ENCODE measurements around the gene RNF8.
"Not testable (repeated sequence)": the region's sequence is repeated elsewhere in the genome, so short reads cannot be mapped to it uniquely, and the experiment has no call there.

DNA sequence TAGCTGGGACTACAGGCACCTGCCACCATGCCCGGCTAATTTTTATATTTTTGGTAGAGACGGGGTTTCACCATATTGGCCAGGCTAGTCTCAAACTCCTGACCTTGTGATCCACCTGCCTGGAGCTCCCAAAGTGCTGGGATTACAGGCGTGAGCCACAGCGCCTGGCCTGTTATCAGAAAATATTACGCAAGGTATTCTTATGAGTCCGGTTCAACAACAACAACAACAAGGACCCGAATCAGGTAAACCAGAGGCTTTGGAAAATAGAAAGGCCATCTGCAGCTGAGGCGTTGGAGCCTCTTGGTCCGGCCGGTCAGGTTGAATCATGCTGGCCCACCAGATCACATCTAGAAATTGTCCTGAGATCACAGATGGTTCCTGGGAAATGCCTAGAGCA lies 46.3 kb upstream of the RNF8 start:
- TF ChIP-seq, protein P1, sequence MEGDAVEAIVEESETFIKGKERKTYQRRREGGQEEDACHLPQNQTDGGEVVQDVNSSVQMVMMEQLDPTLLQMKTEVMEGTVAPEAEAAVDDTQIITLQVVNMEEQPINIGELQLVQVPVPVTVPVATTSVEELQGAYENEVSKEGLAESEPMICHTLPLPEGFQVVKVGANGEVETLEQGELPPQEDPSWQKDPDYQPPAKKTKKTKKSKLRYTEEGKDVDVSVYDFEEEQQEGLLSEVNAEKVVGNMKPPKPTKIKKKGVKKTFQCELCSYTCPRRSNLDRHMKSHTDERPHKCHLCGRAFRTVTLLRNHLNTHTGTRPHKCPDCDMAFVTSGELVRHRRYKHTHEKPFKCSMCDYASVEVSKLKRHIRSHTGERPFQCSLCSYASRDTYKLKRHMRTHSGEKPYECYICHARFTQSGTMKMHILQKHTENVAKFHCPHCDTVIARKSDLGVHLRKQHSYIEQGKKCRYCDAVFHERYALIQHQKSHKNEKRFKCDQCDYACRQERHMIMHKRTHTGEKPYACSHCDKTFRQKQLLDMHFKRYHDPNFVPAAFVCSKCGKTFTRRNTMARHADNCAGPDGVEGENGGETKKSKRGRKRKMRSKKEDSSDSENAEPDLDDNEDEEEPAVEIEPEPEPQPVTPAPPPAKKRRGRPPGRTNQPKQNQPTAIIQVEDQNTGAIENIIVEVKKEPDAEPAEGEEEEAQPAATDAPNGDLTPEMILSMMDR (IDR thresholded peaks at IDR 0.05; ENCODE audit: low read depth, low read length) = not testable (repeated sequence)
- TF ChIP-seq EZH2phosphoT487 (IDR thresholded peaks at IDR 0.05; ENCODE audit: low read depth) = not testable (repeated sequence)

All from OCI-LY3 (cell line).